SJSA1 (cell line): ENCODE data around the gene IFI27L1. TPM values are rescaled to one million over a fixed set of nuclear protein-coding genes. Genes with fewer than 3 reads are reported as not detected.
"Not testable (repeated sequence)": the region's sequence is repeated elsewhere in the genome, so short reads cannot be mapped to it uniquely, and the experiment has no call there.

Experiments
- DNase-seq, 2 experiments: peaks; one replicate each; pipeline ENCODE4 v3.0.0-alpha.2; 2015 to 2020; ENCODE audit warnings: low spot score in 2 of 2, low read depth in 1 of 2
- H3K27ac ChIP-seq: fragments of 250-450 bp; sonication (Bioruptor Pico); 2 replicates; pipeline ENCODE4 v1.5.1; 2020; ENCODE audit warnings: mild to moderate bottlenecking, moderate library complexity
- H3K27me3 ChIP-seq: fragments of 250-450 bp; sonication (Bioruptor Pico); replicated peaks from 2 replicates; pipeline ENCODE4 v1.5.1; 2020; ENCODE audit warnings: mild to moderate bottlenecking, moderate library complexity
- H3K36me3 ChIP-seq: fragments of 250-450 bp; sonication (Bioruptor Pico); 2 replicates; pipeline ENCODE4 v1.5.1; 2020; ENCODE audit warnings: mild to moderate bottlenecking
- H3K4me1 ChIP-seq: fragments of 250-450 bp; sonication (Bioruptor Pico); replicated peaks from 2 replicates; pipeline ENCODE4 v1.6.1; 2021; ENCODE audit warnings: mild to moderate bottlenecking
- H3K4me3 ChIP-seq: fragments of 250-450 bp; sonication (Bioruptor Pico); 2 replicates; pipeline ENCODE4 v1.5.1; 2020; ENCODE audit warnings: mild to moderate bottlenecking
- H3K9me3 ChIP-seq: fragments of 250-450 bp; sonication (Bioruptor Pico); replicated peaks from 2 replicates; pipeline ENCODE4 v1.5.1; 2020; ENCODE audit warnings: mild to moderate bottlenecking
- total RNA-seq: library from RNA; depleted of rRNA; stranded (reverse); fragments of >200 nt; shearing (Covaris generic); gene quantifications from 2 replicates; pipeline ENCODE4 v1.2.3, GENCODE V29; 2014

IFI27L1 gene
- total RNA-seq, 1 experiment from 2014 or later = 23.3 TPM

DNA sequence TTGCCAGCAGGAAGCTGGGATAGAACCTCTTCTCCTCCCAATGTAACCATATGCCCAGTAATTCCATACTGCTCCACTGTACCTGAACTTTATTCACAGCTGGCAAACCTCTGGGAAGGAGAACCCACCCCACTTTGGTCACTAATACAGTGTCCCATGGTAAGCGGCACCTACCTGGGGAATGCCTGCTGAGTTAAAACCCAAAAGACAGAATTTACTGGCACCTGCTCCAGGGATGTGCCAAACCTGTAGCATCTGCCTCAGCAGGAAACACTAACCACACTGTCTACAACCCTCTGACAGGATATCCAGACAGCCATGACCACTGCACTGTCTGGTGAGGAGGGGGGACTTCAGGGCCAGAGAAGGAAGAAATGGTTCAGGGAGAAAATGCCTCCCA is 26.7 kb upstream of the IFI27L1 start:
- H3K27me3 ChIP-seq = no peaks in the 10 kb centered on the region
- no peak overlapping the region for H3K27ac ChIP-seq
- no peak for DNase-seq
- no peaks in the 10 kb centered on the region for H3K4me1 ChIP-seq
- no peak overlapping the region for H3K4me3 ChIP-seq
- peaks cover 89% of the 10 kb centered on the region for H3K36me3 ChIP-seq
- no peaks in the 10 kb centered on the region for H3K9me3 ChIP-seq

DNA sequence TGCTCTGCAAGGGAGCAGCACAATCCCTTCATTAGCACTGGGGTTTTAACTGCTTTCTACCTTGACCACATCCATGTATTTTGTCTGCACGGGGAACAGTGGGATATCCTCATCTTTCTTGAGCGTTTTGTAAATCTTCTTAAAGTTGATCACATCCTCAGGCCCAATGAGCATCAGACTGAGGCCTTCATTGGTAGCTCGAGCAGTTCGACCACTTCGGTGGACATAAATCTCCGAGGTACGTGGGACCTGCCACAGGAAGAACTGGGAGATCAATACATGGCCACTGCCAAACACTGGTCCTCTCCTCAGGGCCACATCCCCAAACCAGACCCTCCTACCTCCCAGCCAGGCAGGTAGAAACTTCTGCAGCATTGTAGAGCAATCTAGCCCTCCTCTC is 26.2 kb upstream of the IFI27L1 start:
- H3K4me1 ChIP-seq = no peaks in the 10 kb centered on the region
- no peaks in the 10 kb centered on the region for H3K9me3 ChIP-seq

DNA sequence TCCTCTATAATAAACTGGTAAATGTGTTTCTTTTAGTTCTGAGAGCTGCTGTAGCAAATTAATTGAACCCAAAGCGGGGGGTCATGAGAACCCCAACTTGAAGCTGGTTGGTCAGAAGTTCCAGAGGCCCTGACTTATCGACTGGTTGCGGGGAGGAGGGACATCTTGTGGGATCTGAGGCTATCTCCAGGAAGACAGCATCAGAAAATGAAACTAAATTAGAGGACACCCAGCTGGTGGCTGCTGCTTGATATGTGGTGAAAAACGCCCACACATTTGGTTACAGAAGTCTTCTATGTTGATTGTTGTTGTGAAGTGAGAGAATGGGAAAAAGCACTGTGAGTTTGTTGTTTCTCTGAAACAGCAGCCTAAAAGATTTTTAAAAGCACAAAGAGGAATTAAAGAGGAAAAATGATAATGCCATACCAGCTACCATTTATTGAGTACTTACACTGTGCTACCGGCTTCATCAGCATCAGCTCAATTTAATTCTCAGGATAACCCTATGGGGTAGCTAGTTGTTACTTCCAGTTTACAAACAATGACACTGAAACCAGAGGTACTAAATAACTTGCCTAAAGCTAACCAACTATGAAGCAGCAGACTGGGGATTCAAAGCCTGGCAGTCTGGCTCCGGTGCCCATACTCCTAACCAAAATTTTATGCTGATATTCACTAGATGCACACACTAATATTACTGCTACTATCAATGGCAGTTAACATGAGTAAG is 24.4 kb upstream of the IFI27L1 start:
- Histone ChIP-seq H3K27ac (no peak overlapping the region), H3K9me3 (no peaks in the 10 kb centered on the region), H3K36me3 (peaks cover 91% of the 10 kb centered on the region), H3K4me1 (no peaks in the 10 kb centered on the region), H3K27me3 (no peaks in the 10 kb centered on the region), H3K4me3 (no peak overlapping the region)
- no peak for DNase-seq

More for the DNA sequence above, 26.2 kb upstream of the IFI27L1 start:
- no peaks in the 10 kb centered on the region for H3K27me3 ChIP-seq
- H3K4me3 ChIP-seq = no peak overlapping the region
- no peak overlapping the region for H3K27ac ChIP-seq
- DNase-seq = no peak
- H3K36me3 ChIP-seq = peaks cover 91% of the 10 kb centered on the region

DNA sequence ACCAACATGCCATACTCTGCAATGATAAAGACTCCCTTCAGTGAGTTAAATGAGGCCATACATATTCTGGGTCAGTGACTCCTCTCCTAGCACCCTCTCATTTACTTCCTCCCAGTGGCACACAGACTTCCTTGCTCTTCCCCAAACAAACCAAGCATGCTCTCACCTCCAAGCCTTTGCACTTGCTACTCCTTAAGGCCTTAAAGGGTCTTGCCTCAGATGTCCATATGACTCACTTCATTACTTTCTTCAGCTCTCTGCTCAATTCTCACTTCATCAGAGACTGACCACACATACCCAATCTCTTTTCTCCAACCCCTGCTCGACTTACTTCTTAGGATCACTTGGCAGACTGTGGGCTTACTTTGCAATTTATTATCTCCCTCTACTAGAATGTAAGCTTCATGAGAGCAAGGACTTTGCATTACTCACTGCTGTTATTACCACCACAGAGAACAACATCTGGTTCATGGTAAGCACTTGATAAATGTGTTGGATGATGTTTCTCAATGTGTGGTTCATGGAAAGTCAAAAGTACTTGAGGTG is 22.9 kb upstream of the IFI27L1 start:
- no peak for DNase-seq
- H3K36me3 ChIP-seq = peaks cover 87% of the 10 kb centered on the region
- H3K4me1 ChIP-seq = peaks cover 12% of the 10 kb centered on the region

DNA sequence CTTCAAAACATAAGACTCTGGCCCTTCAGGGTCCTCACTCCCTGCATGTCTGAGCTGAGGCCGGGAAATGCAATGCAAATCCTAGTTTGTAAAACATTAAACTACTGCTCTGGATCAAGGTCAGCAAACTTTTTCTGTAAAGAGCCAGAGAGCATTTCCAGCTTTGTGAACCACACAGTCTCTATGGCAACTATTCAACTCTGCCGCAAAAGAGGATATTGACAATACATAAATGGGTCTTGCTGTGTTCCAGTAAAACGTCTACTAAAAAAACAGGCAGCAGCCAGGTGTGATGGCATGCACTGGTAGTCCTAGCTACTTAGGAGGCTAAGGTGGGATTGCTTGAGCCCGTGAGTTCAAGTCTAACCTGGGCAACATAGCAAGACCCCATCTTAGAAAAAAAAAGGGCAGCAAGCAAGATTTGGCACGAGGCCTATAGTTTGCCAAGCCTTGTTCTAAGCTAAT is 22.4 kb upstream of the IFI27L1 start:
- no peak overlapping the region for H3K27ac ChIP-seq
- no peaks in the 10 kb centered on the region for H3K9me3 ChIP-seq
- peaks cover 18% of the 10 kb centered on the region for H3K4me1 ChIP-seq
- peaks cover 91% of the 10 kb centered on the region for H3K36me3 ChIP-seq
- H3K4me3 ChIP-seq = no peak overlapping the region
- no peak for DNase-seq
- no peaks in the 10 kb centered on the region for H3K27me3 ChIP-seq

More for the DNA sequence above, 22.9 kb upstream of the IFI27L1 start:
- Histone ChIP-seq H3K27ac (no peak overlapping the region), H3K27me3 (no peaks in the 10 kb centered on the region), H3K4me3 (no peak overlapping the region), H3K9me3 (no peaks in the 10 kb centered on the region)

DNA sequence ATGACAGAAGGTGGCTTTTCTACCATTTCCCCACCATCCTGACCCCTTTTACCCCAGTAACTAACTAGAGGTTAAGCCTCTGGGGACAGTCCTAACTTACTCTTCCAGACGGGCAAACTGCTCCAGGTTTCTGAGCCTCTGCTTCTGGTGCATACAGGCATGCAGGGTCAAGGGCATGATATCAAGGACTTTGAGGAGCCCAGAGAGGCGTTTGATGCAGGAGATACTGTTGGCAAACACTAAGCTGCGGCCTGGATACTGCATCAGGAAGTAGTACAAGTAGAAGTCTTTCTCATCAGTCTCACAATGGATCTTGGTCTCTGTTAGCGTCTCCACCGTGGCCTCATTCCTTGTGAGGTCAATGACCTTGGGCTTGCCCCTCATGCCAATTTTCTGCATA is 21.1 kb upstream of the IFI27L1 start:
- H3K27ac ChIP-seq = no peak overlapping the region
- no peak for DNase-seq
- no peaks in the 10 kb centered on the region for H3K9me3 ChIP-seq
- H3K27me3 ChIP-seq = no peaks in the 10 kb centered on the region
- peaks cover 78% of the 10 kb centered on the region for H3K36me3 ChIP-seq
- no peak overlapping the region for H3K4me3 ChIP-seq
- H3K4me1 ChIP-seq = peaks cover 20% of the 10 kb centered on the region

DNA sequence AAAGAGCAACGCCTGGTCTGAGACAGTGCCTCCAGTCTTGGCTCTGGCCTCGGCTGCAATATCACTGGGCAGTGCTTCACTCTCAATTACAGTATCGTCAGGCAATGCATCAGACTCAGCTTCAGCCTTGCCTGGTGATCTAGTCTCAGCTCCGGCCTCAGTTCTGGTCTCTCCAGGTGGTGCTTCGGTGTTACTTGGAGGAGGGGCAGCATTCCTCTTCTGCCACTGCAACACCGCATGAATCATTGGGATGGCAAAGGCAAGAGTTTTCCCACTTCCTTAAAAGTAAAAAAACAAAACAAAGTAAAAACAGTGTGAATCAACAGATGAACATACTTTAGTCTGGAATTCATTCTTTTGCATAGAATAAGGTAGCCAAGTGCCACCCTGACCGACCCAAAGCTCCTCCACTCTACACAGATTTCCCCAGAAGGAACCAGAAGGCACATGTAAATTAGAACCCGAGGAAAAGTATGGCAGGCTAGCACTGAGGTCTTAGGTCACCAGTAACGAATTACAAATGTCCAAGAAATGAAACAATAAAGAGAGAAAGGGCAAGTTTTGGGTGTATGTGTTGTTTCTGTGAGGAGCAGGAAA is 18.7 kb upstream of the IFI27L1 start:
- Histone ChIP-seq H3K27me3 (no peaks in the 10 kb centered on the region), H3K36me3 (peaks cover 54% of the 10 kb centered on the region), H3K9me3 (no peaks in the 10 kb centered on the region), H3K27ac (peak overlapping the region; percentile 70), H3K4me1 (peaks cover 20% of the 10 kb centered on the region), H3K4me3 (no peak overlapping the region)
- peak; percentile 52 to 57 for DNase-seq

DNA sequence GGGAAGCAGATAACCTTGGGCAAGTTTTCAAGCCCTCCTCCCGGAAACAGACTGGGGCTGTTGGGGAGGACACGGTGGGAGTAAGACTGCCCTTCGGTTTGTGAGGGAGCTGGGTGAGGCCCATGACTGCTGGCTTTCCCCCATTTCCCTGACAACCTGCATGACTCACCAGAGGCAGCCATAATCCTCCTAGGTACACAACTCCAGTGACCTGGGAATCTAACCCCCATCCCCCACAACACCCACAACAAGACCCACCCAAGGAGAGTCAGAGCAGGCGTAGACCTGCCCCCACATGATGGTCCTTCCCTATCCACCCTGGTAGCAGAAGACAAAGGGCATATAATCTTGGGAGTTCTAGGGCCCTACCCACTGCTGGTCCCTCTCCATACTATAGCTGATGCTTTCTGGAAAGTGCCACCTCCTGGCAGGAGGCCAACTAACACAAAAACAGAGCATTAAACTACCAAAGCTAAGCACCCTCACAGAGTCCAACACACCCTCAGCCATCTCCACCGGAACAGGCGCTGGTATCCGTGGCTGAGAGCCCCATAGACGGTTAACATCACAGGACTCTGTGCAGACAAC is 14.9 kb upstream of the IFI27L1 start:
- Histone ChIP-seq H3K4me1 (peaks cover 20% of the 10 kb centered on the region), H3K4me3 (no peak overlapping the region), H3K27me3 (no peaks in the 10 kb centered on the region), H3K9me3 (no peaks in the 10 kb centered on the region), H3K27ac (no peak overlapping the region), H3K36me3 (peaks cover 23% of the 10 kb centered on the region)
- no peak for DNase-seq

DNA sequence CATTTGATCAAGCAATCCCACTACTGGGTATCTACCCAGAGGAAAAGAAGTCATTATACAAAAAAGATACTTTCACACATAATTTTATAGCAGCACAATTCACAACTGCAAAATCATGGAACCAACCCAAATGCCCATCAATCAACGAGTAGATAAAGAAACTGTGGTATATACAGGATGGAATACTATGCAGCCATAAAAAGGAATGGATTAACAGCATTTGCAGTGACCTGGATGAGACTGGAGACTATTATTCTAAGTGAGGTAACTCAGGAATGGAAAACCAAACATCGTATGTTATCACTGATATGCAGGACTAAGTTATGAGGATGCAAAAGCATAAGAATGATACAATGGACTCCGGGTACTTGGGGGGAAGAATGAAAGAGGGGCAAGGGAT is 9.0 kb upstream of the IFI27L1 start:
- not testable (repeated sequence) for H3K4me1 ChIP-seq, DNase-seq, H3K27ac ChIP-seq, H3K9me3 ChIP-seq, H3K4me3 ChIP-seq, H3K27me3 ChIP-seq
- H3K36me3 ChIP-seq = peaks cover 35% of the 10 kb centered on the region

DNA sequence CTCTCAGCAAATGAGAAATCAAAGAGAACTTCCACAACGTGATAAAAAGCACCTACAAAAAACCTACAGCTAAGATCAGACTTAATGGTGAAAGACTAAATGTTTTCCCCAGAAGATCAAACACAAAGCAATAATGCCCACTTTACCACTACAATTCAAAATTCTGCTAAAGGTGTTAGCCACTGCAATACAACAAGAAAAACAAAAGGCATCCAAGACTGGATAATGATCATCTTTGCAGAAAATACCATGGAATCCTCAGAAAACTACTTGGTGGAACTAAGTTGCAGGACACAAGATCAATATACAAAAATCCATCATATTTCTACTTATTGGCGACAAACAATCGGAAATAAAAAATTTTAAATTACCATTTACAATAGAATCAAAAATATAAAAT is 6.6 kb upstream of the IFI27L1 start:
- Histone ChIP-seq H3K4me1 (peaks cover 14% of the 10 kb centered on the region), H3K9me3 (peaks cover 4% of the 10 kb centered on the region), H3K27ac (no peak overlapping the region), H3K4me3 (no peak overlapping the region), H3K27me3 (no peaks in the 10 kb centered on the region), H3K36me3 (peaks cover 59% of the 10 kb centered on the region)
- no peak for DNase-seq

DNA sequence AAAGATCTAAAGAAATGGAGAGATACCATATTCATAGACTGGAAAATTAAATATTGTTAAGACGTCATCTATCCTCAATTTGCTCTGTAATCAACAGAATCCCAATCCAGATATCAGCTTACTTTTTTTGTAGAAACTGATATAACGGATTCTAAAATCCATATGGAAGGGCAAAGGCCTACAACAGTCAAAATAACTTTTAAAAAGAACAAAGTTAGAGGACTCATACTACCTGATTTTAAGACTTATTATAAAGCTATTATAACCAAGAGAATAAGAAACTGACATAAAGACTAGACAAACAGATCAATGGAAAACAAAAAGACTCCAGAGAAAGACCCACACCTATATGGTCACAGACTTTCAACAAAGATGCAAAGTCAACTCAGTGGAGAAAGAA is 6.1 kb upstream of the IFI27L1 start:
- Histone ChIP-seq H3K9me3 (peaks cover 4% of the 10 kb centered on the region), H3K27ac (no peak overlapping the region), H3K4me1 (peaks cover 17% of the 10 kb centered on the region), H3K27me3 (no peaks in the 10 kb centered on the region), H3K4me3 (no peak overlapping the region), H3K36me3 (peaks cover 59% of the 10 kb centered on the region)
- no peak for DNase-seq

DNA sequence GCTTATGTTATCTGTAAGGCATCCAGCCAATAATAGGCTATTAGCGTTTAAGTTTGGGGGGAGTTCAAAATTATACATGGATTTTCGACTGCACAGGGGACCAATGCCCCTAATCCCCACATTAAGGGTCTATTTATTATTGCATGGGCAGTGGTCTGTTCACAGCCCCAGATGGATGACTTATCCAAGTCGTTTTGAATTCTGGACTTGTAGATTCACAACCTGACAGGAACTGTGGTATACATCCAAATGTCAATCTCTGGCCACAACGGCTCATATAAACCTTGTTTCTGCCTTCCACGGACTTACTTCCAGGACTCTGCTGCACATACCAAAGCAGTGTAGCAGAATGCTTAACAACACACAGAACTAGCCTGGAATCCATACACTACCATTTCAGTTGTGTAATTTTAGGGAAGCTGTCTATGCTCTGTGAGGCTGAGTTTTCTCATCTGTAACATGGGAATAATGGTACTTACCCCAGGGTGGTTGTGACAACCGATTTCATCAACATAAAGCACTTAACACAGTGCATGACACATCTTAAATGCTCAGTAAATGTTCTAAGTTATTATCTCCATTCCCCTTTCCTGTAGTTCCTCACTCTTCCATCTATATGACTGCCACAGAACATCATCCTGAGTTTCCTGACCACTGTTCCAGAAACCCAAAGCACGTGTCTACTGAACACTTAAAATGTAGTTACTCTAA is 3.8 kb upstream of the IFI27L1 start:
- no peak overlapping the region for H3K4me3 ChIP-seq

DNA sequence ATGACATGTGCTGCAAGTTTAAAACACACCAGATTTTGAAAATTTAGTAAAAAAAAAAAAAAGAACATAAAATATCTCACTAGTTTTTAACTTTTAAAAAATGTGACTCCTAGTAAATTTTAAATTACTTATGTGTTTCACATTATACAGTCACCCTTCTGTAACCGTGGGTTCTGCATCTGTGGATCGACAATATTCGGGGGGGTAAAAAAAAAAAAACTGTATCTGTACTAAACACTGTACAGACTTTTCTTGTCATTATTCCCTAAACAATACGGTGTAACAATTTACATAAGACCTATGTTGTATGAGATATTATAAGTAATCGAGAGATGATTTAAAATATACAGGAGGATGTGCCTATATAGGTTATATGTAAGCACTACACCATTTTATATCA is 3.3 kb upstream of the IFI27L1 start:
- peaks cover 57% of the 10 kb centered on the region for H3K36me3 ChIP-seq
- H3K27ac ChIP-seq = no peak overlapping the region
- no peak for DNase-seq
- peaks cover 4% of the 10 kb centered on the region for H3K9me3 ChIP-seq
- H3K27me3 ChIP-seq = no peaks in the 10 kb centered on the region
- no peak overlapping the region for H3K4me3 ChIP-seq
- H3K4me1 ChIP-seq = peaks cover 17% of the 10 kb centered on the region

More for the DNA sequence above, 3.8 kb upstream of the IFI27L1 start:
- no peak for DNase-seq
- H3K9me3 ChIP-seq = peaks cover 4% of the 10 kb centered on the region
- H3K4me1 ChIP-seq = peaks cover 17% of the 10 kb centered on the region
- H3K27ac ChIP-seq = no peak overlapping the region
- H3K27me3 ChIP-seq = no peaks in the 10 kb centered on the region
- peaks cover 57% of the 10 kb centered on the region for H3K36me3 ChIP-seq
